Neutrophil (primary cell): ENCODE measurements around the gene PADI2.

Experiments used
- H3K27ac ChIP-seq: fragments of 200-600 bp; sonication (generic); 2 replicates; pipeline ENCODE4 v1.5.1; 2016; ENCODE audit warnings: mild to moderate bottlenecking, moderate library complexity
- H3K27me3 ChIP-seq: fragments of 200-600 bp; sonication (generic); 2 replicates; pipeline ENCODE4 v1.6.0; 2016; ENCODE audit warnings: mild to moderate bottlenecking
- H3K36me3 ChIP-seq: fragments of 200-600 bp; sonication (generic); 2 replicates; pipeline ENCODE4 v1.5.1; 2017
- H3K4me1 ChIP-seq, 2 experiments: fragments of 200-600 bp in 1 of 2; sonication (generic) in 1 of 2; 1 replicate in 1 of 2; 2 replicates in 1 of 2; pipeline versions ENCODE4 v1.5.1 to v1.6.1; 2013 to 2016; ENCODE audit warnings: low read depth in 1 of 2, low read length in 1 of 2, mild to moderate bottlenecking in 1 of 2, moderate library complexity in 1 of 2; ENCODE audit not compliant: control insufficient read depth in 1 of 2, insufficient read depth in 1 of 2
- H3K4me3 ChIP-seq, 2 experiments: fragments of 200-600 bp in 1 of 2; sonication (generic) in 1 of 2; 1 replicate in 1 of 2; 2 replicates in 1 of 2; pipeline ENCODE4 v1.5.1; 2013 to 2016; ENCODE audit warnings: low read depth in 1 of 2, low read length in 1 of 2, mild to moderate bottlenecking in 1 of 2, moderate library complexity in 1 of 2
- H3K9me3 ChIP-seq: fragments of 200-600 bp; sonication (generic); 2 replicates; pipeline ENCODE4 v1.5.1; 2016
- TF ChIP-seq, protein P1 (sequence below): fragments of 200-600 bp; sonication (generic); IDR thresholded peaks from 2 replicates; pipeline ENCODE4 v1.5.1; 2016; ENCODE audit warnings: antibody characterized with exemption

Gene PADI2

DNA sequence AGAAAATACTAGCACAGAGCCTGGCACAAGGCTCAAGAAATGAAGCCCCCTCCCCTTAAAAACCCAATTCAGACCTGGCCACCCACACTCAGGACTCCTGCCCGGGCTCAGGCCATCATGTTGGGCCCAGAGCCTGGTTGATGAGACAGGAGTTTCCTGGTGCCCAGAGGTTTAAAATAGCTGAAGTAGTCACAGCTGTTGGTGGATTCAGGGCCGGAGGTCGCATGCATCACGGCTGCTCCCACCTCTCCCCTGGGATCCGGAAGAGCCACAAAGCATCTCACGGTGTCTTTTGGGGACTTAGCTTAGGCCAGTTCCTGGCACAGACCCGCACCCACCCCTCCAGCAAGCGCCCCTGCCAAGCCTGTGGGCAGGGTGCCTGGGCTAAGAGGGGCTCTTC is 2.6 kb upstream of the PADI2 start:
- H3K4me1 ChIP-seq, result peaks cover 78 to 84% of the 10 kb centered on the region in 2 experiments

DNA sequence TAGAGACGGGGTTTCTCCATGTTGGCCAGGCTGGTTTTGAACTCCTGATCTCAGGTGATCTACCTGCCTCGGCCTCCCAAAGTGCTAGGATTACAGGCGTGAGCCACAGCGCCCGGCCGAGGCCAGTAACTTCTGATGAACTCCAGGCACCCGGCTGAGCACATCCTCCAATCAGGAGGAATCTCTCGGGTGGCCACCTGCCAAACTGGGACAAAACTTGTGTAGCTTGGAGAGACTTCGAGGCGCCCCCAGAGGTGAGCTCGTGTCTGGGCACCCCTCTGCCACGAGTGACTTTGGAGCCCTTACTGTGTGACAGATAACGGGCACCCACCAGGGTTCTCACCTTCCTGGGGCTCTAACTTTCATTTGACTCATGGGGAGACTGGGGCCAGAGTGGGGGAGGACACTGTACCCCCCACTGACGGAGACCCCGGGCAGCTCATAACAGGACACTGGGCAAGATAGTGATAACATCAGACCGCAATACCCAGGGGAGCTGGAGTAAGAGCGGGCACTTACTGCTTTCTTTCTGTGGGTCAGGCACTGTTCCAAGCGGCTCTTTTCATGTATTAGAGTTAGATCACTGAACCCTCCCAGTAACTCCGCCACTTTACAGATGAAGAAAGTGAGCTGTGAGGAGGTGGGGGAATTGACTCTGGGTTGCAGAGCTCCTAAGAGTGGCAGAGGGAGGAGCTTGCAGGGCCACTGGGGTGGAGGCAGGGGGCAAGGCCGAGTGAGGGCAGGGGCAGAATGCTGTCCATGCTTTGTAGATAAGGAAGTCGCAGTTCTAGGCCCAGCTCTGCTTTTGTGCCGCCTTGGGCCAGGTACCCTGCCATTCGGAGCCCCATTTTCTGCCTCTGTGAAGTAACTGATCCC is 1.9 kb upstream of the PADI2 start:
- Histone ChIP-seq H3K36me3 (peaks cover 8% of the 10 kb centered on the region), H3K9me3 (no peaks in the 10 kb centered on the region), H3K27ac (peak overlapping the region; percentile 56), H3K27me3 (no peaks in the 10 kb centered on the region), H3K4me3 (peak overlapping the region in 1 of 2 experiments; percentile 16), H3K4me1 (peaks cover 85 to 90% of the 10 kb centered on the region in 2 experiments)
- TF ChIP-seq, protein P1, sequence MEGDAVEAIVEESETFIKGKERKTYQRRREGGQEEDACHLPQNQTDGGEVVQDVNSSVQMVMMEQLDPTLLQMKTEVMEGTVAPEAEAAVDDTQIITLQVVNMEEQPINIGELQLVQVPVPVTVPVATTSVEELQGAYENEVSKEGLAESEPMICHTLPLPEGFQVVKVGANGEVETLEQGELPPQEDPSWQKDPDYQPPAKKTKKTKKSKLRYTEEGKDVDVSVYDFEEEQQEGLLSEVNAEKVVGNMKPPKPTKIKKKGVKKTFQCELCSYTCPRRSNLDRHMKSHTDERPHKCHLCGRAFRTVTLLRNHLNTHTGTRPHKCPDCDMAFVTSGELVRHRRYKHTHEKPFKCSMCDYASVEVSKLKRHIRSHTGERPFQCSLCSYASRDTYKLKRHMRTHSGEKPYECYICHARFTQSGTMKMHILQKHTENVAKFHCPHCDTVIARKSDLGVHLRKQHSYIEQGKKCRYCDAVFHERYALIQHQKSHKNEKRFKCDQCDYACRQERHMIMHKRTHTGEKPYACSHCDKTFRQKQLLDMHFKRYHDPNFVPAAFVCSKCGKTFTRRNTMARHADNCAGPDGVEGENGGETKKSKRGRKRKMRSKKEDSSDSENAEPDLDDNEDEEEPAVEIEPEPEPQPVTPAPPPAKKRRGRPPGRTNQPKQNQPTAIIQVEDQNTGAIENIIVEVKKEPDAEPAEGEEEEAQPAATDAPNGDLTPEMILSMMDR, result no peak

More for the DNA sequence above, 2.6 kb upstream of the PADI2 start:
- TF ChIP-seq, protein P1, result no peak
- no peaks in the 10 kb centered on the region for H3K9me3 ChIP-seq
- H3K27ac ChIP-seq, result peak overlapping the region; percentile 56
- H3K36me3 ChIP-seq, result peaks cover 1% of the 10 kb centered on the region
- peak overlapping the region in 1 of 2 experiments; percentile 16 for H3K4me3 ChIP-seq
- H3K27me3 ChIP-seq, result no peaks in the 10 kb centered on the region

DNA sequence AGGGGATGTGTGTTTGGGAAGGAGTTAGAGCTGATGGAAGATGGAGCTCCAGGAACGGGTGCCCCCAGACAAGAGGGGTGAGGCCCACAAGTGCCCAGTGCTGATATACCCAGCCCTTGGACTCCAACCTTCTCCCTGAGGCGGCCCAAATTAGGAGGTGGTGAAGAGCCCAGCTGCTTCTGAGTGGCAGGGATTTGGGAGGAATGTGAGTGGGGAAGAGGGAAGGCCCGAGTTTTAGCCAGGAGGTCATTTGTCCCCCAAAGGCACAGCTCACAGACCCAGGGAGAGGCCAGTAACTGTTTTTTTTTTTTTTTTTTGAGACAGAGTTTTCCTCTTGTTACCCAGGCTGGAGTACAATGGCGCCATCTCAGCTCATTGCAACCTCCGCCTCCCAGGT is 1.2 kb upstream of the PADI2 start:
- H3K36me3 ChIP-seq, result peaks cover 15% of the 10 kb centered on the region
- no peaks in the 10 kb centered on the region for H3K27me3 ChIP-seq
- TF ChIP-seq, protein P1, result no peak

DNA sequence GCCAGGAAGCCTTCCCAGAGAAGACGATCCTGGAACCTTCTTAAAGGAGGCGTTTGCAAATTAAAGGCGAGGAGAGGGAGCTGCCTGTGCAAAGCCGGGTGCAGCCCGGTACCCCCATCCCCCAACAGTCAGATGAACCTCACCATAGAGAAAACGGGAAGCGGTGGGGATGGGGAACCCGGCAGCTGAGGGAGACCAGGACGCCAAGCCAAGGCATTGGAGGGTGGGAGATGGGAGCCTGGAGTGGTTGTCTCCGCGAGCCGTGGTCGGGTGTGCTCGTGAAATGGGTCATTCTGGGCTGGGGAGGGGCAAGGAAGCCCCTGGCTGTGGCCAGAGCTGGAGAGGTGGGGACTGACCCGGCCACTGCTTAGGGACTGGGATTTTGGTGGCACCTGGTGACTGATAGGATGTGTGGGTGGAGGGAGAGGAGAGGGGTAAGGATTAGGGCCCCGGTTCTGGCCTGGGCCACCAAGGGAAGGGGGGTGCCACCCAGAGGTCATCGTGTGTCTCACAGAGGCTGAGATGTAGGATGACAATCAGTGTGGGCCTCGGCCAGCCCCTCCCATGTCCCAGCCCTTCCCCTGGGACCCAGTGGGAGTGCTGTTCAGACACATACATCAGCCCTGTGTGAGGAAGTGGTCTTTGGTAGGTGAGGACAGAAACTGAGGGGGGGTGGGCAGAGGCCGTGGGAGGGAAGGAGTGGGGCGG is 676 bp upstream of the PADI2 start:
- peak overlapping the region; percentile 91 to 98 for H3K4me3 ChIP-seq
- no peaks in the 10 kb centered on the region for H3K9me3 ChIP-seq

More for the DNA sequence above, 1.2 kb upstream of the PADI2 start:
- no peaks in the 10 kb centered on the region for H3K9me3 ChIP-seq
- peaks cover 86 to 90% of the 10 kb centered on the region in 2 experiments for H3K4me1 ChIP-seq
- peak overlapping the region; percentile 91 to 98 for H3K4me3 ChIP-seq
- H3K27ac ChIP-seq, result peak overlapping the region; percentile 92

DNA sequence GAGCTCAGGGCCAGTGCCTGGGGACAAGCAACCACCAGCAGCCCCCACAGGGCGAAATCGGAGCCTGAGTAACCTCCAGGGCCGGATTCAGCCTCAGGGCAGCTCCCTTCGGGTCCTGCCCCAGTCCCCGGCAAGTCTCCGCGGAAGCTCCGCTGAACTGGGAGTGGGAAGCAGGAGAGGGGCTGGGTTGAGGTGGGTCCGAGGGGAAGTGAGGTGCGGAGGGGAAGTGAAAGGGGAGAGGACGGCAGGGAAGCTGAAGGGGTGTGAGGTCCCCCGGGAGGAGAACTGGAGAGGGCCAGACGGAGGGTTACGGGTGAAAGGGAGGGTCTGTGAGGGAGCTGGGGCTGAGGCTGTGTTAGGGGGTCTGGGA is 560 bp downstream of the PADI2 start:
- TF ChIP-seq, protein P1, result no peak
- Histone ChIP-seq H3K4me1 (peaks cover 94 to 95% of the 10 kb centered on the region in 2 experiments), H3K27me3 (no peaks in the 10 kb centered on the region), H3K9me3 (no peaks in the 10 kb centered on the region), H3K27ac (peak overlapping the region; percentile 92), H3K36me3 (peaks cover 33% of the 10 kb centered on the region), H3K4me3 (peak overlapping the region; percentile 91 to 98)

More for the DNA sequence above, 676 bp upstream of the PADI2 start:
- TF ChIP-seq, protein P1, result no peak
- Histone ChIP-seq H3K4me1 (peaks cover 86 to 90% of the 10 kb centered on the region in 2 experiments), H3K36me3 (peaks cover 21% of the 10 kb centered on the region), H3K27me3 (no peaks in the 10 kb centered on the region), H3K27ac (peak overlapping the region; percentile 92)
